Hepatocyte (in vitro differentiated cells): ENCODE results near the gene PRR35. TPM values are rescaled to one million over a fixed set of nuclear protein-coding genes. Genes with fewer than 3 reads are reported as not detected.

Experiments used
- DNase-seq: peaks from one replicate; pipeline ENCODE4 v3.0.0-alpha.2; 2016; ENCODE audit warnings: low spot score
- H2AFZ ChIP-seq: fragments of 200-600 bp; sonication (generic); 2 replicates; pipeline ENCODE4 v1.6.0; 2016; ENCODE audit warnings: antibody characterized with exemption, mild to moderate bottlenecking
- H3K27ac ChIP-seq: fragments of 200-600 bp; sonication (generic); 2 replicates; pipeline ENCODE4 v1.5.1; 2016; ENCODE audit warnings: mild to moderate bottlenecking
- H3K27me3 ChIP-seq: fragments of 200-600 bp; sonication (generic); 2 replicates; pipeline ENCODE4 v1.6.1; 2016
- H3K36me3 ChIP-seq: fragments of 200-600 bp; sonication (generic); replicated peaks from 2 replicates; pipeline ENCODE4 v1.5.1; 2016; ENCODE audit warnings: low read depth; ENCODE audit not compliant: insufficient read depth
- H3K4me1 ChIP-seq: fragments of 200-600 bp; sonication (generic); 2 replicates; pipeline ENCODE4 v1.5.1; 2016; ENCODE audit warnings: mild to moderate bottlenecking, moderate library complexity; ENCODE audit not compliant: insufficient read depth
- H3K4me2 ChIP-seq: fragments of 200-600 bp; sonication (generic); 2 replicates; pipeline ENCODE4 v1.6.0; 2016
- H3K4me3 ChIP-seq: fragments of 200-600 bp; sonication (generic); 2 replicates; pipeline ENCODE4 v1.5.1; 2016; ENCODE audit warnings: mild to moderate bottlenecking
- H3K79me2 ChIP-seq: fragments of 200-600 bp; sonication (generic); 2 replicates; pipeline ENCODE4 v1.6.0; 2017; ENCODE audit warnings: mild to moderate bottlenecking
- H3K9me2 ChIP-seq: fragments of 200-600 bp; sonication (generic); replicated peaks from 2 replicates; pipeline ENCODE4 v1.6.0; 2017; ENCODE audit warnings: mild to moderate bottlenecking; ENCODE audit not compliant: insufficient read depth
- H3K9me3 ChIP-seq: fragments of 200-600 bp; sonication (generic); 2 replicates; pipeline ENCODE4 v1.5.1; 2016; ENCODE audit warnings: low read depth, mild to moderate bottlenecking
- H4K20me1 ChIP-seq: fragments of 200-600 bp; sonication (generic); 2 replicates; pipeline ENCODE4 v1.6.0; 2016; ENCODE audit warnings: mild to moderate bottlenecking; ENCODE audit not compliant: insufficient read depth, poor library complexity, severe bottlenecking
- EZH2 ChIP-seq: fragments of 200-600 bp; sonication (generic); IDR thresholded peaks from 2 replicates; pipeline ENCODE4 v1.6.1; 2016; ENCODE audit warnings: antibody characterized with exemption, mild to moderate bottlenecking, borderline replicate concordance
- EZH2phosphoT487 ChIP-seq: fragments of 200-600 bp; sonication (generic); IDR thresholded peaks from one replicate; pipeline ENCODE4 v1.6.1; 2018; ENCODE audit warnings: antibody characterized with exemption, mild to moderate bottlenecking, low read depth, moderate library complexity; ENCODE audit not compliant: unreplicated experiment, severe bottlenecking
- WGBS: methylation state at CpG from one replicate; pipeline ENCODE4 v1.1.6; 2016; ENCODE audit warnings: low lambda C conversion rate; ENCODE audit errors: missing lambda C conversion rate; 5-methylcytosine and 5-hydroxymethylcytosine counted together
- polyA plus RNA-seq: library from polyadenylated mRNA; unstranded; fragments of >200 nt; fragmentation: Nextera tagmentation; extraction: Ambion mirVana; gene quantifications from 2 replicates; pipeline ENCODE4 v1.2.1, GENCODE V29; 2016
- total RNA-seq: library from RNA; depleted of rRNA; stranded (reverse); fragments of >200 nt; gene quantifications from 2 replicates; pipeline ENCODE4 v1.2.3, GENCODE V29; 2014
- TF ChIP-seq, protein P1 (sequence below): fragments of 200-600 bp; sonication (generic); IDR thresholded peaks from 2 replicates; pipeline ENCODE4 v1.5.1; 2016; ENCODE audit warnings: antibody characterized with exemption, mild to moderate bottlenecking; ENCODE audit not compliant: poor library complexity

Gene PRR35
- total and polyA plus RNA-seq, 2 experiments from 2014 or later = not detected

DNA sequence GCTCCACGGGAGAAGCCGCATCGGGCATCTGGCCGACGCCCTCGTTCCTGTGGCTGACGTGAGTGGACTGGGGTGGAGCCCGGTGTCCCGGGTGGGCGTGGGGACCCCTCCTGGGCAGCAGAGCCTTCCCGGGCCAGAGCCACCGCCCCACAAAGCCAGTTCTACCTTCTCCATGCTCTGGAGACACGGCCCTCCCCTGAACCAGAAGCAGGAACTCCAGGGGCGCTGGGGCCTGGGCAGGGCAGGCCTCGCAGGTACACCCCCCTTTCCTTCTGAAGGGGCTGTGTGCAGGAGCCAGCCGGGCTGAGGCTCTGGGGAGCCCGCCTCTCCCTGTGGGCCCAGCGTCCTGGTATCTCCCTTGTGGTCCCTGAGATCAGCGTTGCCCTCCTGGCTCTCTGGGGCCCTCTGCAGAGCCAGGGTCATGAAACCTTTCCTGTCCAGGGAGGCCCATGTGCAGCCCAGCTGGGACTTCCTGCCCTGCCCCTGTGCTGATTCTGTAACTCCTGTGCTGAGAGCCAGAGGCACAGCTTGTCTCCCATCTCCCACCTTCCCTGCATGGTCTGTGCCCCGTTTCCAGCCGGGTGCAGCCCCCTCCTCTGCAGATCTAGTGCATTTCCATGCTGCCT lies 16.1 kb downstream of the PRR35 start:
- no peak overlapping the region for H3K4me3 ChIP-seq
- no peak overlapping the region for H3K4me2 ChIP-seq
- TF ChIP-seq, protein P1, sequence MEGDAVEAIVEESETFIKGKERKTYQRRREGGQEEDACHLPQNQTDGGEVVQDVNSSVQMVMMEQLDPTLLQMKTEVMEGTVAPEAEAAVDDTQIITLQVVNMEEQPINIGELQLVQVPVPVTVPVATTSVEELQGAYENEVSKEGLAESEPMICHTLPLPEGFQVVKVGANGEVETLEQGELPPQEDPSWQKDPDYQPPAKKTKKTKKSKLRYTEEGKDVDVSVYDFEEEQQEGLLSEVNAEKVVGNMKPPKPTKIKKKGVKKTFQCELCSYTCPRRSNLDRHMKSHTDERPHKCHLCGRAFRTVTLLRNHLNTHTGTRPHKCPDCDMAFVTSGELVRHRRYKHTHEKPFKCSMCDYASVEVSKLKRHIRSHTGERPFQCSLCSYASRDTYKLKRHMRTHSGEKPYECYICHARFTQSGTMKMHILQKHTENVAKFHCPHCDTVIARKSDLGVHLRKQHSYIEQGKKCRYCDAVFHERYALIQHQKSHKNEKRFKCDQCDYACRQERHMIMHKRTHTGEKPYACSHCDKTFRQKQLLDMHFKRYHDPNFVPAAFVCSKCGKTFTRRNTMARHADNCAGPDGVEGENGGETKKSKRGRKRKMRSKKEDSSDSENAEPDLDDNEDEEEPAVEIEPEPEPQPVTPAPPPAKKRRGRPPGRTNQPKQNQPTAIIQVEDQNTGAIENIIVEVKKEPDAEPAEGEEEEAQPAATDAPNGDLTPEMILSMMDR = no peak
- TF ChIP-seq EZH2 (no peak), EZH2phosphoT487 (no peak)
- no peaks in the 10 kb centered on the region for H4K20me1 ChIP-seq
- no peak for DNase-seq
- no peaks in the 10 kb centered on the region for H3K4me1 ChIP-seq
- WGBS = 92% methylated on average over 21 of the region's 21 CpGs
- H3K36me3 ChIP-seq = no peaks in the 10 kb centered on the region
- no peaks in the 10 kb centered on the region for H3K27me3 ChIP-seq
- H3K9me3 ChIP-seq = no peaks in the 10 kb centered on the region
- no peak overlapping the region for H3K27ac ChIP-seq
- no peak overlapping the region for H2AFZ ChIP-seq
- no peaks in the 10 kb centered on the region for H3K9me2 ChIP-seq
- H3K79me2 ChIP-seq = peaks cover 4% of the 10 kb centered on the region

DNA sequence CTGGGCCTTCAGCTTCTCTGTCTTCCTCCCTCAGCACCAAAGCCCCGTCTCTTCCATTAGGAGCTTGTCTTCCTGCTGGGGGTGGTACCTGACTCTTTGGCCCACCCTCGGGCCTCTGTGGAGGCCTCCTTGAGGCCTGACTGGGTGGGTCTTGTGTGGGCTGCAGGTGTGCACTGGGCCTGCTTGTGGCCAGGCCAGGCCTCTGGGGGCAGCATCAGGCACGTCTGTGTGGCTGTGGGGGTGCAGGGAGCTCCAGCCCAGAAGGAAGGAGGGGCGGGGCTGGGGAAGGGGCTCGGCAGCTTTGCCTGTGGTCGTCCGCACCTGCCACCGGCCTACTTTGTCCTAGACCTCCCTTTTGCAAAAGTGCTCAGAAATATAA lies 16.6 kb downstream of the PRR35 start:
- Histone ChIP-seq H3K9me3 (no peaks in the 10 kb centered on the region), H3K4me2 (no peak overlapping the region), H3K36me3 (no peaks in the 10 kb centered on the region), H3K4me3 (no peak overlapping the region), H2AFZ (no peak overlapping the region), H3K27ac (no peak overlapping the region), H3K4me1 (no peaks in the 10 kb centered on the region), H3K79me2 (peaks cover 2% of the 10 kb centered on the region), H3K9me2 (no peaks in the 10 kb centered on the region), H3K27me3 (no peaks in the 10 kb centered on the region), H4K20me1 (no peaks in the 10 kb centered on the region)
- no peak for DNase-seq
- no peak for TF ChIP-seq EZH2phosphoT487
- no peak for TF ChIP-seq EZH2
- TF ChIP-seq, protein P1 = no peak
- WGBS = 68% methylated on average over 8 of the region's 8 CpGs

DNA sequence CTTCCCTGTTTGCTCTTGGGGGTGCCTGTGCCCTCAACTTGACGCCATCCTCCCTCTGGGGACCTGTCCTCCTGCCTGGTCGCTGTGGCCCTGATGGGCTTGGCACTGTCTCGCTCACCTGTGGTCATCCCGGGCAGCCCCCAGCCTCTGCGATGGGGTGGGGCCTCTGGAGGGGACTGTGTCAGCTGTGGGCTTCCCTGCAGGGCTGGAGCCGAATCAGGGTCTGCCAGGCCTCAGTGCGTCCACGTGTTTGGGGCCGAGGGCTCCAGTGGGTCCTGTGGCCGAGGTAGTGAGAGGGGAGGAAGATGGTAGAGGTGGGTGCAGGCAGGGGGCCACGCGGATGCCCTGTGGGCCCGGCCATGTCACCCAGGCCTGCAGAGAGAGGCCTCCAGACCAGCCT lies 17.6 kb downstream of the PRR35 start:
- DNase-seq = no peak
- Histone ChIP-seq H3K9me3 (no peaks in the 10 kb centered on the region), H3K4me3 (no peak overlapping the region), H4K20me1 (no peaks in the 10 kb centered on the region), H2AFZ (no peak overlapping the region), H3K9me2 (no peaks in the 10 kb centered on the region), H3K4me1 (no peaks in the 10 kb centered on the region), H3K27ac (no peak overlapping the region), H3K36me3 (no peaks in the 10 kb centered on the region), H3K4me2 (no peak overlapping the region), H3K27me3 (no peaks in the 10 kb centered on the region), H3K79me2 (no peaks in the 10 kb centered on the region)
- TF ChIP-seq EZH2 (no peak), EZH2phosphoT487 (no peak)
- TF ChIP-seq, protein P1 = no peak
- WGBS = 97% methylated on average over 13 of the region's 13 CpGs
